ENCODE measurements around the gene IFIH1.

- TF ChIP-seq CTCF (IDR thresholded peaks at IDR 0.05) (no peak), POLR2A (IDR thresholded peaks at IDR 0.05) (no peak), POLR2AphosphoS5 (IDR thresholded peaks at IDR 0.05) (no peak), EP300 (IDR thresholded peaks at IDR 0.05) (no peak)
Observed at GRCh38 chr2:162232027-162232426, 86.5 kb downstream of the IFIH1 start.
